ENCODE measurements around the gene KANK3.

DNA sequence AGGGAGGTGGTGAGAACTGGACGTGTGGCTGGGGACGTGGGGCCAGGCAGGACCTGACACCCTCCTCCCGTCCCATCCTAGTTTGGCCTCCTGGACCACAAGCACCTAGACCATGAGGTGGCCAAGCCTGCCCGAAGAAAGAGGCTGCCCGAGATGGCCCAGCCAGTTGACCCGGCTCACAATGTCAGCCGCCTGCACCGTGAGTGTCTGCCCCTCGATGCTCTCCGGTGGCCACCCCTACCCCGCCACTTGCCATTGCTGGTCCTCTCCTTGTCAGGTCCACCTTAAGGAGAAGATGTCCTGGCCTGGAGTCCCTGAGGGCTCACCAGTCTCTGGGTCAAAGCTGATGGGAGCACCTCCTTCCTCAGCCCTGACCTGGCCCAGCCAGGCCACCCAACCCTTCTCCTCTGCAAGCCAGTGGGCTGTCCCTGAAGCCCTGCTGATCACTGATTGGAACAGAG lies 23.1 kb upstream of the KANK3 start:
- TF ChIP-seq, protein P1, sequence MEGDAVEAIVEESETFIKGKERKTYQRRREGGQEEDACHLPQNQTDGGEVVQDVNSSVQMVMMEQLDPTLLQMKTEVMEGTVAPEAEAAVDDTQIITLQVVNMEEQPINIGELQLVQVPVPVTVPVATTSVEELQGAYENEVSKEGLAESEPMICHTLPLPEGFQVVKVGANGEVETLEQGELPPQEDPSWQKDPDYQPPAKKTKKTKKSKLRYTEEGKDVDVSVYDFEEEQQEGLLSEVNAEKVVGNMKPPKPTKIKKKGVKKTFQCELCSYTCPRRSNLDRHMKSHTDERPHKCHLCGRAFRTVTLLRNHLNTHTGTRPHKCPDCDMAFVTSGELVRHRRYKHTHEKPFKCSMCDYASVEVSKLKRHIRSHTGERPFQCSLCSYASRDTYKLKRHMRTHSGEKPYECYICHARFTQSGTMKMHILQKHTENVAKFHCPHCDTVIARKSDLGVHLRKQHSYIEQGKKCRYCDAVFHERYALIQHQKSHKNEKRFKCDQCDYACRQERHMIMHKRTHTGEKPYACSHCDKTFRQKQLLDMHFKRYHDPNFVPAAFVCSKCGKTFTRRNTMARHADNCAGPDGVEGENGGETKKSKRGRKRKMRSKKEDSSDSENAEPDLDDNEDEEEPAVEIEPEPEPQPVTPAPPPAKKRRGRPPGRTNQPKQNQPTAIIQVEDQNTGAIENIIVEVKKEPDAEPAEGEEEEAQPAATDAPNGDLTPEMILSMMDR (IDR thresholded peaks at IDR 0.05; ENCODE audit: poor library complexity, severe bottlenecking) = no peak
- TF ChIP-seq, protein P2, sequence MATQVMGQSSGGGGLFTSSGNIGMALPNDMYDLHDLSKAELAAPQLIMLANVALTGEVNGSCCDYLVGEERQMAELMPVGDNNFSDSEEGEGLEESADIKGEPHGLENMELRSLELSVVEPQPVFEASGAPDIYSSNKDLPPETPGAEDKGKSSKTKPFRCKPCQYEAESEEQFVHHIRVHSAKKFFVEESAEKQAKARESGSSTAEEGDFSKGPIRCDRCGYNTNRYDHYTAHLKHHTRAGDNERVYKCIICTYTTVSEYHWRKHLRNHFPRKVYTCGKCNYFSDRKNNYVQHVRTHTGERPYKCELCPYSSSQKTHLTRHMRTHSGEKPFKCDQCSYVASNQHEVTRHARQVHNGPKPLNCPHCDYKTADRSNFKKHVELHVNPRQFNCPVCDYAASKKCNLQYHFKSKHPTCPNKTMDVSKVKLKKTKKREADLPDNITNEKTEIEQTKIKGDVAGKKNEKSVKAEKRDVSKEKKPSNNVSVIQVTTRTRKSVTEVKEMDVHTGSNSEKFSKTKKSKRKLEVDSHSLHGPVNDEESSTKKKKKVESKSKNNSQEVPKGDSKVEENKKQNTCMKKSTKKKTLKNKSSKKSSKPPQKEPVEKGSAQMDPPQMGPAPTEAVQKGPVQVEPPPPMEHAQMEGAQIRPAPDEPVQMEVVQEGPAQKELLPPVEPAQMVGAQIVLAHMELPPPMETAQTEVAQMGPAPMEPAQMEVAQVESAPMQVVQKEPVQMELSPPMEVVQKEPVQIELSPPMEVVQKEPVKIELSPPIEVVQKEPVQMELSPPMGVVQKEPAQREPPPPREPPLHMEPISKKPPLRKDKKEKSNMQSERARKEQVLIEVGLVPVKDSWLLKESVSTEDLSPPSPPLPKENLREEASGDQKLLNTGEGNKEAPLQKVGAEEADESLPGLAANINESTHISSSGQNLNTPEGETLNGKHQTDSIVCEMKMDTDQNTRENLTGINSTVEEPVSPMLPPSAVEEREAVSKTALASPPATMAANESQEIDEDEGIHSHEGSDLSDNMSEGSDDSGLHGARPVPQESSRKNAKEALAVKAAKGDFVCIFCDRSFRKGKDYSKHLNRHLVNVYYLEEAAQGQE (IDR thresholded peaks at IDR 0.05; ENCODE audit: borderline replicate concordance) = no peak
- TF ChIP-seq TAF1 (IDR thresholded peaks at IDR 0.05; ENCODE audit: low read depth) (no peak), RAD21 (conservative IDR thresholded peaks at IDR 0.05) (no peak), SMC3 (conservative IDR thresholded peaks at IDR 0.05; ENCODE audit: poor library complexity) (no peak), EP300 (conservative IDR thresholded peaks at IDR 0.05; ENCODE audit: poor library complexity, severe bottlenecking) (no peak)

Measured in neural cell (in vitro differentiated cells).